GM19239 (cell line): ENCODE data around the gene TMEM38B.

ENCODE experiments used
- DNase-seq: peaks from one replicate; pipeline ENCODE4 v3.0.0; 2011; ENCODE audit warnings: low spot score; ENCODE audit not compliant: insufficient read length
- FAIRE-seq: peaks from 2 replicates; lab custom pipeline; 2011; peaks lifted over from hg19 to GRCh38; lab: Jason Lieb, UNC

The TMEM38B gene

DNA sequence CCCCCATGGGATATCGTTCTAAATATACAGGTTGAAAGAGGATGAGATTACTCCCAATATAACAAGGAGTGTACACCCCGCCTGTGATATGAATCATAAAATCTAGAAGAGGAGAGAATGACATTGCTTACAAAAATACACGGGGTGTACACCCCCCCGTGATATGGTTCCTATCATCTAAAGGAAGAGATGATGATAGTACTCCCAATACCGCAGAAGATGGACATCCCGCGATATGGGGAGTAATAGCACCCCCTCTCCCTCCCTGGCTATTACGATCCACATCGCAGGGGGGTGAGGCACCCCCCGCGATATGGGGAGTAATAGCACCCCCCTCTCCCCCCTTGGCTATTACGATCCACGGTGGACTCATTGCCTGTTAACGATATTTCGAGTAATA is 124.6 kb downstream of the TMEM38B start:
- DNase-seq (no peak), FAIRE-seq (no peak)

DNA sequence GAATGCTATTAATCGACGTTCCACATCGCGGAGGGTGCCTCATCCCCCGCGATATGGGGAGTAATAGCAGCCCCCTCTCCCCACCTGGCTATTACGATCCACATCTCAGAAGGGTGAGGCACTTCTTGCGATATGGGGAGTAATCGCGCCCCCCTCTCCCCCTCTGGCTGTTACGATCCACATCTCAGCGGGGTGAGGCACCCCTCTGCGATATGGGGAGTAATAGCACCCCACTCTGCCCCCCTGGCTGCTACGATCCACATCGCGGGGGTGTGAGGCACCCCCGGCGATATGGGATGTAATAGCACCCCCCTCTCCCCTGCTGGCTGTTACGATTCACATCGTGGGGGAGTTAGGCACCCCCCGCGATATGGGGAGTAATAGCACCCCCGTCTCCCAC is 128.5 kb downstream of the TMEM38B start:
- DNase-seq (no peak), FAIRE-seq (no peak)
